Esophagus squamous epithelium (tissue), 4 donors: ENCODE data around the gene PRKCZ.

ENCODE experiments used
- CTCF ChIP-seq, 6 experiments: fragments of 450-650 bp in 4 of 6; fragments of 200-600 bp in 2 of 6; sonication (generic) in 2 of 6; IDR thresholded peaks; one replicate each; pipeline ENCODE4 v1.5.1; 2016 to 2019; ENCODE audit warnings: antibody characterized with exemption in 6 of 6, mild to moderate bottlenecking in 4 of 6, moderate library complexity in 4 of 6
- POLR2A ChIP-seq, 4 donors: fragments of 450-650 bp; IDR thresholded peaks; one replicate each; pipeline ENCODE4 v1.6.1; 2017; ENCODE audit warnings: antibody characterized with exemption in 4 of 4, mild to moderate bottlenecking in 4 of 4, moderate library complexity in 3 of 4

- TF ChIP-seq CTCF (IDR thresholded peaks at IDR 0.05) (no peak), POLR2A (IDR thresholded peaks at IDR 0.05) (no peak)
These were observed 105.6 kb downstream of the PRKCZ start for GRCh38 chr1:2155788-2156187.
